ACC112 (cell line): ENCODE data around the gene UPK1A.

Experiments
- H2AFZ ChIP-seq: fragments of 200-600 bp; sonication (generic); one replicate; pipeline ENCODE4 v1.6.0; 2017; ENCODE audit warnings: antibody characterized with exemption, low read length; ENCODE audit not compliant: unreplicated experiment
- H3K27ac ChIP-seq: fragments of 200-600 bp; sonication (generic); 2 replicates; pipeline ENCODE4 v1.5.1; 2014; ENCODE audit warnings: low read depth, mild to moderate bottlenecking, antibody characterized with exemption, low read length, moderate library complexity
- H3K27me3 ChIP-seq: fragments of 200-600 bp; sonication (generic); 2 replicates; pipeline ENCODE4 v1.6.1; 2014; ENCODE audit warnings: mild to moderate bottlenecking, antibody characterized with exemption, low read length, moderate library complexity, mixed read lengths; ENCODE audit not compliant: insufficient read depth
- H3K36me3 ChIP-seq: fragments of 200-600 bp; sonication (generic); 2 replicates; pipeline ENCODE4 v1.6.1; 2016; ENCODE audit warnings: mild to moderate bottlenecking, antibody characterized with exemption, low read length, moderate library complexity, mixed read lengths; ENCODE audit not compliant: insufficient read depth
- H3K4me1 ChIP-seq: fragments of 200-600 bp; sonication (generic); one replicate; pipeline ENCODE4 v1.6.1; 2016; ENCODE audit warnings: low read length, mixed read lengths; ENCODE audit not compliant: insufficient read depth, unreplicated experiment, control insufficient read depth
- H3K4me3 ChIP-seq: fragments of 200-600 bp; sonication (generic); 2 replicates; pipeline ENCODE4 v1.5.1; 2014; ENCODE audit warnings: mild to moderate bottlenecking, low read depth, low read length
- H3K79me2 ChIP-seq: fragments of 200-600 bp; sonication (generic); one replicate; pipeline ENCODE4 v1.6.0; 2016; ENCODE audit warnings: low read length; ENCODE audit not compliant: control insufficient read depth, unreplicated experiment, insufficient read depth

UPK1A gene

DNA sequence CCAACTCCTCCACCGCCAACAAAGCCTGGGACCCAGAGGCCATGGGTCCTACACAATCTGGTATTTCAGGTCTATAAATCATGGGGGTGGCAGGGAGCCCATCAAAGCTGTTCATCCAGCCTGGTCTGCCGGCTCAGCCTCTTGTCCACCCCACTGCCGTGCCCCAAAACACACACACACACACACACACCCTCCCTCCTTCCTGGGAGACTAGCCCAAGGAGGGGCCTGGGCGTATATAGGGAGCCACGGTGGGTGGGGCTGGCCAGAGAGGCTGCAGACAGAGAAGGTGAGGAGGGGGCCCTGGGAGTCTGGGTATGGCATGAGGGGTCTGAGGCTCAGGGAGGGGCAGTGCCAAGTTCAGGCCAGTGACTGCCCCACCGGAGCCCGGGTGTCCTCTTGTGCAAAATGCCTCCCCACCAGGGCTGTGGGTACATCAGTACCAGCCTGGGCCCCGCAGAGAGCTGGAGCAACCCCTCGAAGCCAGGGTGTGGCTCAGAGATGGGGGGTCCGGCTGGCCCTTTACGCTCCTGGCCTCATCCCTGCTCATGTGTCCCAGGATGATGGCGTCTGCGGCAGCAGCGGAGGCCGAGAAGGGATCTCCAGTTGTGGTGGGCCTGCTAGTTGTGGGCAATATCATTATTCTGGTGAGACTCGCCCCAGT is at the start of gene UPK1A:
UPK1A (plus strand) TSS at position 267 of the 663 bp plus-strand sequence; CDS start at position 563, 296 bp downstream.
- Histone ChIP-seq H3K4me1 (no peaks in the 10 kb centered on the region), H3K36me3 (no peaks in the 10 kb centered on the region), H2AFZ (no peak within 1 kb of the TSS), H3K27me3 (peaks cover 10% of the 10 kb centered on the region), H3K4me3 (no peak within 1 kb of the TSS), H3K79me2 (no peaks in the 10 kb centered on the region), H3K27ac (no peak within 1 kb of the TSS)

- H3K36me3 ChIP-seq, result no peaks in the 10 kb centered on the region
These were observed 47.5 kb upstream of the UPK1A start for GRCh38 chr19:35618857-35619256.

DNA sequence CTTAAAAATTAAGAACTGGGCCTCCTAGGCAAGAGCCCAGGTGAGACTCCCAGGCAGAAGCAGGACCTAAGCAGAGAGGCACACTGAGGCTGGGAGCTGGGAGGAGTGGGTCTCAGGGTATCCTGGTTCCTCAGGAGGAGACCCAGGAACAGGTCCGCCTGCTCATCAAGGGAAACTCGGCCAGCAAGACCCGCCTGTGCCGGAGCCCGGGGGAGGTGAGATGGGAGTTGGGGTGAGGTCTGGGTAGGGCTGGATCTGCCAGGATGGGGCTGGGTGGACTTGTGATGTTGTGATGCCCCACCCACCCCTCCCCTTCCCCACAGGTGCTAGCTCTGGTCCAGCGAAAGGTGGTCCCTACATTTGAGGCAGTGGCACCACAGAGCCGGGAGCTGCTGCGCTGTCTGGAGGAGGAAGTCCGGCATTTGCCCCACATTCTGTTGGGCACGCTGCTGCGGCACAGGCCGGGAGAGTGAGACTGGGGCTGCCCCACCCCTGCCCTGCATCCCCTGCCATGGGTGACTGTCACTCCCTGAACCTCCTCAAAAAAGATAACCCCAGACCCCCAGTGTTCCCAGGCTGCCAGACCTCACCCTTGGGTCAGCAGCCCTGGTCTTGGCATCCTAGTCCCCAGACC is 46.9 kb upstream of the UPK1A start:
- Histone ChIP-seq H2AFZ (no peak overlapping the region), H3K4me3 (no peak overlapping the region), H3K27ac (no peak overlapping the region), H3K27me3 (no peaks in the 10 kb centered on the region), H3K79me2 (no peaks in the 10 kb centered on the region), H3K36me3 (no peaks in the 10 kb centered on the region), H3K4me1 (no peaks in the 10 kb centered on the region)

More at GRCh38 chr19:35618857-35619256, 47.5 kb upstream of the UPK1A start:
- Histone ChIP-seq H3K4me3 (no peak overlapping the region), H3K27me3 (no peaks in the 10 kb centered on the region), H3K27ac (no peak overlapping the region), H3K79me2 (no peaks in the 10 kb centered on the region), H2AFZ (no peak overlapping the region), H3K4me1 (no peaks in the 10 kb centered on the region)

DNA sequence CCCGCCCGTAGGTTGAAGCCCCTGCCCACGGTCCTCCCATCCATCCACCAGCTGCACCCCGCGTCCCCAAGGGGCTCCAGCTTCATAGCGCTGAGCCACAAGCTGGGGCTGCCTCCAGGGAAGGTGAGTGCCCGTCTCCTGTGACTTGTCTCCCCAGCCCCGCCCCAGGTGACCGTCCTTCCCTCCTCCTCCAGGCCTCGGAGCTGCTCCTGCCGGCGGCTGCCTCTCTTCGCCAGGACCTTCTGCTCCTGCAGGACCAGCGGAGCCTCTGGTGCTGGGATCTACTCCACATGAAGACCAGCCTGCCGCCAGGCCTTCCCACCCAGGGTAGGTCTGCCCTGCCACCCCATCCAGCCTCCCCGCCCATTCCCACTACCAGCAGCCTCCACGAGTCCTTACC is 46.3 kb upstream of the UPK1A start:
- Histone ChIP-seq H3K79me2 (no peaks in the 10 kb centered on the region), H3K27me3 (no peaks in the 10 kb centered on the region), H3K4me1 (no peaks in the 10 kb centered on the region), H3K4me3 (no peak overlapping the region), H2AFZ (no peak overlapping the region), H3K36me3 (no peaks in the 10 kb centered on the region), H3K27ac (no peak overlapping the region)

- Histone ChIP-seq H3K4me1 (no peaks in the 10 kb centered on the region), H3K36me3 (no peaks in the 10 kb centered on the region), H3K79me2 (no peaks in the 10 kb centered on the region), H2AFZ (no peak overlapping the region), H3K27ac (no peak overlapping the region), H3K4me3 (no peak overlapping the region), H3K27me3 (no peaks in the 10 kb centered on the region)
These were observed 44.6 kb upstream of the UPK1A start for GRCh38 chr19:35621708-35622107.

- no peaks in the 10 kb centered on the region for H3K27me3 ChIP-seq
- no peaks in the 10 kb centered on the region for H3K79me2 ChIP-seq
- no peak overlapping the region for H2AFZ ChIP-seq
- H3K4me1 ChIP-seq, result no peaks in the 10 kb centered on the region
- no peaks in the 10 kb centered on the region for H3K36me3 ChIP-seq
- no peak overlapping the region for H3K27ac ChIP-seq
- no peak overlapping the region for H3K4me3 ChIP-seq
These were observed 43.6 kb upstream of the UPK1A start for GRCh38 chr19:35622750-35623149.

GRCh38 chr19:35623327-35624010 is 42.8 kb upstream of the UPK1A start:
- Histone ChIP-seq H3K36me3 (no peaks in the 10 kb centered on the region), H2AFZ (no peak overlapping the region), H3K27ac (no peak overlapping the region), H3K79me2 (no peaks in the 10 kb centered on the region), H3K4me1 (no peaks in the 10 kb centered on the region), H3K27me3 (no peaks in the 10 kb centered on the region), H3K4me3 (no peak overlapping the region)

DNA sequence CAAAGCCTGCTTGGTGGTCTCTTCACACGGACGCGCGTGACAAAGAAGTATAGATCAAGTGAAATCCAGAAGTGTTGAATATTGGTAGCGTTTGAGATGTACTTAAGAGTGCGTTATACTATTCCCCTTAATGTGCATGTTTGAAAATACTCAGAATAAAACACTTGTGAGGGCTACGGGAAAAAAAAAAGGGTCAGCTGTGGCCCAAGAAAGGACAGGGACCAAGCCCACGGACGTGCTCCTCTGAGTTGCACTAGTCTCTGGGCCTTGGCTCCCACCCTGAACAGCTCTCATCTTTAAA is 38.1 kb upstream of the UPK1A start:
- H2AFZ ChIP-seq, result no peak overlapping the region
- H3K4me3 ChIP-seq, result peak overlapping the region; percentile 95
- H3K36me3 ChIP-seq, result no peaks in the 10 kb centered on the region
- H3K27me3 ChIP-seq, result no peaks in the 10 kb centered on the region
- H3K4me1 ChIP-seq, result no peaks in the 10 kb centered on the region
- peaks cover 8% of the 10 kb centered on the region for H3K79me2 ChIP-seq
- peak overlapping the region; percentile 67 for H3K27ac ChIP-seq

GRCh38 chr19:35628565-35629331 is 37.6 kb upstream of the UPK1A start, which contains the start of gene RBM42:
RBM42 (plus strand) TSS chr19:35629036; CDS start chr19:35629154, 118 bp downstream.
- Histone ChIP-seq H2AFZ (peak within 1 kb of the TSS; percentile 71), H3K4me3 (peak within 1 kb of the TSS; percentile 95), H3K27ac (peak within 1 kb of the TSS; percentile 67)

DNA sequence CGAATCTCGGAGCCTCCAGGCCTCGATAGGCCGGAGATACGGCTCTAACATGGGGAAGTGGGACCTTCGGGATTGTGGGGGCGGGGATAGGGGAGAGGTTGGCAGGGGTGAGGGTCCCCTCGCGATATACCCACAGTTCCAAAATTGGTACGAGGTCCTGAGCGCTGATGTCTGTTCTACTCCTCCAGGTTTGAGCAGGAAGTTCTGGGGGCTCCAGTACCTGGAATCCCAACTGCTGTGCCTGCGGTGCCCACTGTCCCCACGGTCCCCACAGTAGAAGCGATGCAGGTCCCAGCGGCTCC is 37.0 kb upstream of the UPK1A start:
- peak overlapping the region; percentile 95 for H3K4me3 ChIP-seq
- H3K27me3 ChIP-seq, result no peaks in the 10 kb centered on the region
- peaks cover 8% of the 10 kb centered on the region for H3K79me2 ChIP-seq
- H3K27ac ChIP-seq, result peak overlapping the region; percentile 48; the same call in 1 of the 2 replicates
- peak overlapping the region; percentile 71 for H2AFZ ChIP-seq
- no peaks in the 10 kb centered on the region for H3K36me3 ChIP-seq
- H3K4me1 ChIP-seq, result no peaks in the 10 kb centered on the region

More at GRCh38 chr19:35628565-35629331, 37.6 kb upstream of the UPK1A start, which contains the start of gene RBM42:
- peaks cover 8% of the 10 kb centered on the region for H3K79me2 ChIP-seq
- no peaks in the 10 kb centered on the region for H3K4me1 ChIP-seq
- H3K36me3 ChIP-seq, result no peaks in the 10 kb centered on the region
- no peaks in the 10 kb centered on the region for H3K27me3 ChIP-seq
